ENCODE measurements around the gene TBL2.
"Not testable (repeated sequence)": the region's sequence is repeated elsewhere in the genome, so short reads cannot be mapped to it uniquely, and the experiment has no call there.

Gene TBL2

GRCh38 chr7:73578342-73579128 lies at the start of gene TBL2:
TBL2 (minus strand) TSS chr7:73578579; CDS start chr7:73578549, 30 bp downstream.
- peak; percentile 98 for DNase-seq

- DNase-seq: no peak
These were observed 48.4 kb upstream of the TBL2 start for GRCh38 chr7:73626814-73627213.

- DNase-seq: no peak
These were observed 46.9 kb upstream of the TBL2 start for GRCh38 chr7:73625276-73625675.

DNA sequence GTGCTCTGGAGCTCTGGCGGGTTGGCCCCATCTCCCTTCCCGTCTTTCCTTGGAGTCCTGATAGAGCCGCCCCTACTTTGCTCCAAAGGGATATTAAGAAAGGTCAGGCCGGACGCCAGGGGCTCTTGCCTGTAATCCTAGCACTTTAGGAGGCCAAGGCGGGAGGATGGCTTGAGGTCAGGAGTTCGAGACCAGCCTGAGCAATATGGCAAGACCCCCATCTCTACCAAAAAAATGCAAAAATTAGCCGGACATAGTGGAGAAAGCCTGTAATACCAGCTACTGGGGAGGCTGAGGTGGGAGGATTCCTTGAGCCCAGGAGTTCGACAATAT lies 46.3 kb upstream of the TBL2 start:
- no peak for DNase-seq

GRCh38 chr7:73623798-73624668 lies 45.7 kb upstream of the TBL2 start, which contains the start of gene MLXIPL:
MLXIPL (minus strand) TSS chr7:73624522; CDS start chr7:73624492, 30 bp downstream.
- DNase-seq: no peak

DNA sequence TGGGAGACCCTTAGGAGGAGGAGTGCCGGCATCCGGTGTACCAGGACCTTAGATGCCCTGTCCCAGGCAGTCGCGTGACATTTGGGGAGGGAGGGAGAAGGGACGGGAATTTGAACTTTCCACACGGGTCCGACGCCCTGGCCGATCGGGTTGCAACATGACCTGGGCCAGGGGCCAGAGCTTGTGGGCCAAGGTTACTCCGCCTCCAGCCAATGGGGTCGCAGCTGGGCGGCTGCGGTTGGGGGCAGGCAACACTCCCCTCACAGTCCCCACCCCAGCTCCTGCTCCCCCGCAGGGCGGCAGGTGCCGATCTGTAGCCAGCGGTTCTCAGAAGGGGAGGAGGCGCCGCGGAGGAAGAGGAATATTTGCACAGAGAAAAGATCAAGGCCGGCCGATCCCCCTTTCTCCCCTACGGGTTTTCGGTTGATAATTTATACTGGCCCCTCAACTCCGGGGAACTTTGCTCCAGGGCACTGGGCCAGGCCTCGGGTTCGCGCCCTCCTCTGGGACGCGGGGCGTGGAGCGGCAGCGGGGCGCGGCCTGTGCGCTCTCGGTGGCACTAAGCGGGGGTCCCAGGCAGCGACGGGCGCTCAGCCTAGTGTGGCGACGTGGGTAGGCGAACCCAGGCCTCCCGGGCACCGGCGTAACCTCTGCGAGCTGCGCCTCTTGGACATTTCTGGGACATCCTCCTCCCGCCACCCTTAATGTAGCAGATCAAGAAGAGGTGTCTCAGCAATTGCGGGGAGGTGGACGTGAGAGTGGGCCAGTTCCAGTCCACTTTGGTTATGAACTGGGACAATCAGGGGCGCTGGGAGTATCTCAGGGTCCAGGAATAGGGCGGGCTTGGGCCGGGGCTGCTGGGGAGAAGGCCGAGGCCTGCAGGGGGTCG lies 44.8 kb upstream of the TBL2 start:
- peak; percentile 71 for DNase-seq

- no peak for DNase-seq
These were observed 44.1 kb upstream of the TBL2 start for GRCh38 chr7:73622527-73622908.

GRCh38 chr7:73621168-73622063 lies 43.0 kb upstream of the TBL2 start:
- no peak for DNase-seq

DNA sequence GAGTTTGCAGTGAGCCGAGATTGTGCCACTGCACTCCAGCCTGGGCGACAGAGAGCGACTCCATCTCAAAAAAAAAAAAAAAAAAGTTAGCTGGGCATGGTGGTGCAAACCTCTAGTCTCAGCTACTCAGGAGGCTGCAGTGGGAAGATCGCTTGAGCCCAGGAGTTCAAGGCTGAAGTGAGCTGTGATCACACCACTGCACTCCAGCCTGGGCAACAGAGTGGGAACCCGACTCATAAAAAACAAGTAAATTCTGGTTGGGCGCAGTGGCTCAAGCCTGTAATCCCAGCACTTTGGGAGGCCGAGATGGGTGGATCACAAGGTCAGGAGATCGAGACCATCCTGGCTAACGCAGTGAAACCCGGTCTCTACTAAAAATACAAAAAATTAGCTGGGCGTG lies 41.0 kb upstream of the TBL2 start:
- DNase-seq: not testable (repeated sequence)

GRCh38 chr7:73618538-73618937 lies 40.2 kb upstream of the TBL2 start:
- DNase-seq: no peak

- DNase-seq: not testable (repeated sequence)
These were observed 39.1 kb upstream of the TBL2 start for GRCh38 chr7:73617520-73617919.

GRCh38 chr7:73615886-73616285 lies 37.5 kb upstream of the TBL2 start:
- DNase-seq: no peak

DNA sequence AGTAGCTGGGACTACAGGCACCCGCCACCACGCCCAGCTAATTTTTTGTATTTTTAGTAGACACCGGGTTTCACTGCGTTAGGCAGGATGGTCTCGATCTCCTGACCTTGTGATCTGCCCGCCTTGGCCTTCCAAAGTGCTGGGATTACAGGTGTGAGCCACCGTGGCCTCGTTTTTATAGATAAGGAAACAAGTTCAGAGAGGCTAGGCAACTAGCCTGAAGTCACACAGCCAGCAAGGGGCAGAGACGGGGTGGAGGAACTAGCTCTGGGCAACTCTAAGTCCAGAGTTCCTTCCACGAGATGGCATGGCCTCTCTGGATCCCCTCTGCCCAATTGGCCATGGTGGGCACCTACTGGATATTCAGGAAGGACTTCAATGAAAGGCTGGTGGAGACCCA lies 36.6 kb upstream of the TBL2 start:
- DNase-seq: not testable (repeated sequence)

DNA sequence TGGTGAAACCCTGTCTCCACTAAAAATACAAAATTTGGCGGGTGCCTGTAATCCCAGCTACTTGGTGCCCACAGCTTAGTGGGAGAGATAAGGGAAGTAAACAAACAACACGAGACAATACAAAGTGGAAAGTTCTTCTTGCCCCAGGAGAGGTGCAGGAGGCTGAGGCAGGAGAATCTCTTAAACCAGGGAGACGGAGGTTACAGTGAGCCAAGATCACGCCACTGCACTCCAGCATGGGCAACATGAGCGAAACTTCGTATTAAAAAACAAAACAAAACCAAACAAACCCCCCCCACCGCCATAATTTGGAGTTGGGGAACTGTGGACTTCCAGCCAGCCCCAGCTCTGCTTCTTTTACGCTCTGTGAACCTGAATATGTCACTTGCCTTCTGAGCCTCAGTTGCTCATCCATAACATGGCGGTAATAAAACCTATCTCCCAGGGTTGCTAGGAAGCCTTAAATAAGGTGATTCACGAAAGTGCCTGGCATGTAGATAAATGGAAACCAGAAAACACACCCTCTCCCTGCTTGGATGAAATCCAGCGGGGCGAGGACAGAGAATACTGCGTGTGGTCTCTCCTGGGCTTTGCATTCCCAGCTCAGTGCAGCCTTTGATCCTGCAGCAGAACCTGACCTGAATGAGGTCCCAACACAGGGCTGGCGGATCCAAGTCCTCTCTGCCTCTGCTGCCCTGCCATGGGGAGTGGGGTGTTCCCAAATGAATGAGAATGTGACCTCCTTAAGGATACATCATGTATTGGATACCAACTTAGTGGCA lies 35.8 kb upstream of the TBL2 start:
- no peak for DNase-seq

DNA sequence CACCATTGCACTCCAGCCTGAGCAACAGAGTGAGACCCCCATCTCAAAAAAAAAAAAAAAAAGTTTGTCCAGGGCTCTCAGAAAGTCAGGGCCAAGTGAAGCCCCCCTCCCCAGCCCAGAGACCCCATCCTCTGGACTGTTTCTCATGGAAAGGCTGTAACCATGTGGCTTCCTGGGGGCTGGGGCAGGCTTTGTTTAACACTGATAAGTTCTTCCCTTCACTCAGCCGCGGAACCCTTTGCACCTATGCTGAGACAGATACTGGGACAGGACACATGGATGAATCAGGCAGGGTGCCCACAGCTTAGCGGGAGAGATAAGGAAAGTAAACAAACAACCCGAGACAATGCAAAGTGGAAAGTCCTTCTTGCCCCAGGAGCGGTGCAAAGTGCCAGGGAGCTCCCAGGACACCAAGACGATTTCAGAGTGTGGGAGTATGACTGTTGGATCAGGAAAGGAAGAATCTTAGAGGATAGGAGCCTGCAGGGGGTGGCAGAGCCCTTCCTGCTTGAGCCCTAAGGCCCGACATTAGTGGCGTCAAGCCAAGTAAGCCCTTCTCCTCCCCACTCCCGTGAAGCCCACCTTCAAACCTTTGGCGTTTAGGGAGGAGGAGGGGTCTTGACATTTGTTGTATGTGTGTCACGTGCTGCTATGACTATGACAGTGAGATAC lies 34.4 kb upstream of the TBL2 start:
- no peak for DNase-seq

DNA sequence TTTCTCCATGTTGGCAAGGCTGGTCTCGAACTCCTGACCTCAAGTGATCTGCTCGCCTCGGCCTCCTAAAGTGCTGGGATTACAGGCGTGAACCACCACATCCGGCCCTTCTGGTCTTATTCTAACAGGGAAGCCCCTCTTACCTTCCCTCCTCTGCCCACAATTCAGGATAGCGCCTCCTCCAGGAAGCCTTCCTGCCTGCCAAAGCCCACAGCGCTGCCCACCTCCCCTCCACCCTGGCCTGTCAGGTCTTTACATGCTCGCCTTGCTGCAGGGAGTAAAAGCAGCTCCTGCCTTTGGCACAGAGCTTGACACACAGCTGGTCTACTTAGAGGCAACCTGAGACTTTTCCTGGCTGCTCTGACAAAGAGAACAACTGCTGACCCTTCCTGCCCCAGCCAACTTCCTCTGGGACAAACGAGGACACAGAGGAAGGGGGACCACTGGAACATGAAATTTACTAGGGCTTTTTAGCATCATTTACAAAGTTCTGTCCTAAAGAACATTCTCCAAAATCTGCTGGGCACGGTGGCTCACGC lies 32.7 kb upstream of the TBL2 start:
- DNase-seq: no peak

- DNase-seq: no peak
These were observed 31.7 kb upstream of the TBL2 start for GRCh38 chr7:73610105-73610504.

DNA sequence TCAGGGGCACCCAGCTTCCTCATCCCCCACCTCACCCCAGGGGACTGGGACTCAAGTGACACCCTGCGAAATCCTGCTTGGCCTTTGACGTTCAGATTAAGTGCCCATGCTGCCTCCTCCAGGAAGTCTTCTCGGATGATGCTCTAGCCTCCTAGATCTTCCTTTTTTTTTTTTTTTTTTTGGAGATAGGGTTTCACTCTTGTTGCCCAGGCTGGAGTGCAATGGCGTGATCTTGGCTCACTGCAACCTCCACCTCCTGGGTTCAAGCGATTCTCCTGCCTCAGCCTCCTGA lies 29.3 kb upstream of the TBL2 start:
- DNase-seq: not testable (repeated sequence)

GRCh38 chr7:73606801-73607691 lies 28.7 kb upstream of the TBL2 start:
- no peak for DNase-seq

Data from GF-D8 (cell line).